Skeletal muscle tissue (tissue), 4 donors: ENCODE measurements around the gene GTF2H2. TPM values are rescaled to one million over a fixed set of nuclear protein-coding genes. Genes with fewer than 3 reads are reported as not detected.
"Not testable (repeated sequence)": the region's sequence is repeated elsewhere in the genome, so short reads cannot be mapped to it uniquely, and the experiment has no call there.

Source experiments
- H3K27ac ChIP-seq: one replicate; pipeline ENCODE4 v1.7.0; 2013; ENCODE audit warnings: mild to moderate bottlenecking, low read depth, low read length, inconsistent platforms
- H3K27me3 ChIP-seq, 3 donors: one replicate each; pipeline ENCODE4 v1.7.0; 2013; ENCODE audit warnings: low read length in 3 of 3; ENCODE audit not compliant: control insufficient read depth in 3 of 3, insufficient read depth in 3 of 3
- H3K36me3 ChIP-seq, 3 donors: one replicate each; pipeline ENCODE4 v1.7.0; 2013; ENCODE audit warnings: low read length in 3 of 3; ENCODE audit not compliant: control insufficient read depth in 3 of 3, insufficient read depth in 3 of 3
- H3K4me1 ChIP-seq, 3 donors: one replicate each; pipeline ENCODE4 v1.7.0; 2013; ENCODE audit warnings: low read length in 3 of 3, mild to moderate bottlenecking in 3 of 3; ENCODE audit not compliant: control insufficient read depth in 3 of 3, insufficient read depth in 3 of 3
- H3K4me3 ChIP-seq, 3 donors: one replicate each; pipeline ENCODE4 v1.7.0; 2013; ENCODE audit warnings: low read length in 3 of 3
- H3K9ac ChIP-seq, 3 donors: one replicate each; pipeline ENCODE4 v1.7.0; 2013; ENCODE audit warnings: low read length in 3 of 3, mild to moderate bottlenecking in 3 of 3, moderate library complexity in 2 of 3, low read depth in 1 of 3
- H3K9me3 ChIP-seq, 3 donors: one replicate each; pipeline ENCODE4 v1.7.0; 2013; ENCODE audit warnings: low read length in 3 of 3; ENCODE audit not compliant: control insufficient read depth in 3 of 3
- total RNA-seq: library from RNA; depleted of rRNA; stranded (reverse); fragments of >200 nt; gene quantifications from one replicate; pipeline ENCODE4 v1.2.3, GENCODE V29; 2014
- donor health status: Osteomylitis.

The GTF2H2 gene
- total RNA-seq, 1 donor from 2014 or later, result 21.9 TPM

DNA sequence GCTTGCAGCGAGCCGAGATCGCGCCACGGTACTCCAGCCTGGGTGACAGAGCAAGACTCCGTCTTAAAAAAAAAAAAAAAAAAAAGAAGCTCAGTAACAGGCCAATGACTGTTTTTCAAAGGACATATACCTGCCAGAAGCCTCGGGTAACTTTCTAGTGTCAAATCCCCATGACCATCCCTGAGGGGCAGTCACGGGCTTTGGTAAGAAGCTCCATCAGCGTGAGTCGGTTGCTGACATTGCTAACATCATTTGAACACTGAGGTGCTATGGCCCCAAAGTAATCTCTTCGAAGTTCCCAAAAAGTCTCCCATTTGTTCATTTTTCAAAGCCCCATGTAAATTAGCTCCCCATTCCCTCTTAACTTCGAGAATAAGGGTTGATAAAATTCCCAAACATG lies 53.9 kb downstream of the GTF2H2 start:
- Histone ChIP-seq H3K9ac (no peak overlapping the region), H3K4me3 (no peak overlapping the region), H3K4me1 (no peaks in the 10 kb centered on the region), H3K9me3 (no peaks in the 10 kb centered on the region), H3K27ac (no peak overlapping the region), H3K36me3 (no peaks in the 10 kb centered on the region), H3K27me3 (no peaks in the 10 kb centered on the region)

- Histone ChIP-seq H3K27ac (no peak overlapping the region), H3K27me3 (no peaks in the 10 kb centered on the region), H3K36me3 (no peaks in the 10 kb centered on the region), H3K4me3 (no peak overlapping the region), H3K9me3 (no peaks in the 10 kb centered on the region), H3K9ac (no peak overlapping the region), H3K4me1 (no peaks in the 10 kb centered on the region)
Measured at GRCh38 chr5:71011194-71011792, 56.2 kb downstream of the GTF2H2 start.

DNA sequence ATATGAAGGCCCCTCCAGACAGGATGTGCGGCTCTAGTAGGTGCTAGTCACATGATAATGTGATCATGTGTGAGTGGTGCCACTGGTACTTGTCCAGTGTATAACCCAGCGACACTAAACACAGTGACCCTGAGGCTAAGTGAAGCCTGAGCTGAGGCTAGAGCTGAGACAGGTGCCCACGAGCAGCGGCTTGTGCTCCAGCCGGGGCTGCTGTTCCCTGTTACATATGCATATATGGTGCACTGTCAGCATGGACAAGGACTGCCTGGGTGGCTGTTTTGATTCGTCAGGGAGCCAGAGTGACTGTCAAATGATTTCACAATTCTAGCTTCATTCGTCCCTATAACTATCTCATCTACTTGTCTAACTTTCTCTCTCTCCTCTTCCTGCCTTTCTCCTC lies 60.5 kb downstream of the GTF2H2 start:
- H3K4me3 ChIP-seq, H3K36me3 ChIP-seq, H3K27me3 ChIP-seq, H3K27ac ChIP-seq, H3K9me3 ChIP-seq, H3K4me1 ChIP-seq, H3K9ac ChIP-seq: not testable (repeated sequence)

Other genes with a start within 250 kb of the GTF2H2 start
- 15.7 TPM for gene SERF1A, start 167.0 kb downstream of the GTF2H2 start, total RNA-seq
- 30.3 TPM for gene SMN1, start 142.6 kb downstream of the GTF2H2 start, total RNA-seq
- gene NAIP, start 42.3 kb downstream of the GTF2H2 start, total RNA-seq, result 15.1 TPM